ENCODE measurements around the gene XDH.

XDH gene

DNA sequence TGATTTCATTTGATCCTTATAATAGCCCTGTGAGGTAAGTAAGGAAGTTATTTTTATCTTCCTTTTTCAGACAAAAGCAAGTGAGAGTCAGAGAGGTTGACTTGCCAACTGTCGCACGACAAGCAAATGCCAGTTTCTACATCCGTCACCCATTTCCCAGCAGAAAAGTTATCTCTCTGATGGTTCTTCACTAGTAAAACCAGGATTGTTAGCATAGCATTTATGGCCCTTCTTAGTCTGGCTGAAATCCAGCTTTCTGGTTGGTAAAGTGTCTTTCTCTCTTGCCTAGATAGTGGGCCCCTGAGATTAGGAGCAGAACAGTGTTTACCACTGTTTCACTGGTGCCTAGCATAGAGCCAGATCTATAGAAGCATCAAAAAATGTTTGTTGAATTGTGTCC, 7.1 kb upstream of the XDH start:
- H3K27me3 ChIP-seq (ENCODE audit: control insufficient read depth, insufficient read depth, low read length): no peaks in the 10 kb centered on the region
- no peak overlapping the region for H3K27ac ChIP-seq (ENCODE audit: low read depth, low read length)
- no peaks in the 10 kb centered on the region for H3K4me1 ChIP-seq (ENCODE audit: control insufficient read depth, insufficient read depth, low read length)
- H3K36me3 ChIP-seq (ENCODE audit: control insufficient read depth, insufficient read depth, low read length): no peaks in the 10 kb centered on the region
- H3K9ac ChIP-seq (ENCODE audit: low read length): no peak overlapping the region
- no peak overlapping the region for H3K4me3 ChIP-seq (ENCODE audit: low read length)

DNA sequence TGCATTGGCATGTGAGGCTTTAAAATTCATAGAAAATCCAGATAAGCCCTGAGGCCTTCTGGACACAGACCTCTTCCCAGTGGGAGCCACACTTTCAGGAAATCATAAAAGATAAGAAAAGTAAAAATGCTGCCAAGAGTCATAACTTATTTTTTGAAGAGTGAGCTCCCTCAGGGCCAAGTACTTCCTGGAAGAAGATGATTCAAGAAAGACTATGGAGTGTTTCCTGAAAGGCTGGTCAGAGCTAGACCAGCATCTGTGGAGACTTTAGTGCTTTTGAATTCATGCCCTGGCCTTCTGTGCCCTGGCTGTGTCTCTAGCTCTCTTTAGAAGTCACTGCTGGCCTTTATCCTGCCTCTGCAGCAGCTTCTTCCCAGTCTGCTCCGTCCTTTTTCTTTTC, 6.4 kb upstream of the XDH start:
- Histone ChIP-seq H3K27ac (ENCODE audit: low read depth, low read length) (no peak overlapping the region), H3K9ac (ENCODE audit: low read length) (no peak overlapping the region), H3K4me3 (ENCODE audit: low read length) (no peak overlapping the region), H3K27me3 (ENCODE audit: control insufficient read depth, insufficient read depth, low read length) (no peaks in the 10 kb centered on the region), H3K36me3 (ENCODE audit: control insufficient read depth, insufficient read depth, low read length) (no peaks in the 10 kb centered on the region), H3K4me1 (ENCODE audit: control insufficient read depth, insufficient read depth, low read length) (no peaks in the 10 kb centered on the region)

DNA sequence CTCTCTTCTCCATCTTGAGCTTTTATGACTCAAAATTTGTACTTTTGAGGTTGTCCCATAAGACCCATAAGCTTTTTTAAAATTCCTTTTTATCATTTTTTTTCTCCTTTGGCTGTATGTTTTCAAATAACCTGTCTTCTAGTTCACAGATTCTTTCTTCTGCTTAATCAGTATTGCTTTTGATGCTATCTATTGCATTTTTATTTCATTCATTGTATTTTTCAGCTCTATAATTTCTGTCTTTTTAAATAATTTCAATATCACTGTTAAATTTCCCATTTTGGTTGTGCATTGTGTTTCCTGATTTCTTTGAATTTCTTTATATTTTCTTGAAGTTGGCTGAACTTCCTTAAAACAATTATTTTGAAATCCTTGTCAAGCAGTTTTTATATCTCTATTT, 4.8 kb upstream of the XDH start:
- Histone ChIP-seq H3K4me1 (ENCODE audit: control insufficient read depth, insufficient read depth, low read length) (no peaks in the 10 kb centered on the region), H3K27me3 (ENCODE audit: control insufficient read depth, insufficient read depth, low read length) (no peaks in the 10 kb centered on the region), H3K27ac (ENCODE audit: low read depth, low read length) (no peak overlapping the region), H3K36me3 (ENCODE audit: control insufficient read depth, insufficient read depth, low read length) (no peaks in the 10 kb centered on the region), H3K4me3 (ENCODE audit: low read length) (no peak overlapping the region), H3K9ac (ENCODE audit: low read length) (no peak overlapping the region)

DNA sequence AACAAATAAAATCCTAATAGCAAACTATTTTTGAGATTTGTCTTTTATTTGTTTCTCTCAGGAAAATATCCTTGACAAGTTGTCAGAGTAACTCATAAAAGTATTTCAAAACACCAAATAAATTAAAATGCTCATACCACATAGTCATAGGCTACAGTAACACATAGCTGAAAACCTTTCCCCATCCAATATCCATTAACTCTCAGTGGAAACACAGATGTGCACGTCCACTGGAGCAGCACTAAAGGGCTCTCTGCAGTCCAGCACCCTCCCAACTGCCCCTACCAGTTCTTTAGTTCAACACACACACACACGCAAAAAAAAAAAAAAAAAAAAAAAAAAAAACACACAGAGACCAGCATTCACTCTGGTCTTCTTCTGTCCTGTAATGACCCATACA, 879 bp upstream of the XDH start:
- H3K4me3 ChIP-seq (ENCODE audit: low read length): no peak overlapping the region
- H3K27me3 ChIP-seq (ENCODE audit: control insufficient read depth, insufficient read depth, low read length): no peaks in the 10 kb centered on the region
- H3K4me1 ChIP-seq (ENCODE audit: control insufficient read depth, insufficient read depth, low read length): no peaks in the 10 kb centered on the region
- H3K36me3 ChIP-seq (ENCODE audit: control insufficient read depth, insufficient read depth, low read length): no peaks in the 10 kb centered on the region
- H3K27ac ChIP-seq (ENCODE audit: low read depth, low read length): no peak overlapping the region
- H3K9ac ChIP-seq (ENCODE audit: low read length): no peak overlapping the region

DNA sequence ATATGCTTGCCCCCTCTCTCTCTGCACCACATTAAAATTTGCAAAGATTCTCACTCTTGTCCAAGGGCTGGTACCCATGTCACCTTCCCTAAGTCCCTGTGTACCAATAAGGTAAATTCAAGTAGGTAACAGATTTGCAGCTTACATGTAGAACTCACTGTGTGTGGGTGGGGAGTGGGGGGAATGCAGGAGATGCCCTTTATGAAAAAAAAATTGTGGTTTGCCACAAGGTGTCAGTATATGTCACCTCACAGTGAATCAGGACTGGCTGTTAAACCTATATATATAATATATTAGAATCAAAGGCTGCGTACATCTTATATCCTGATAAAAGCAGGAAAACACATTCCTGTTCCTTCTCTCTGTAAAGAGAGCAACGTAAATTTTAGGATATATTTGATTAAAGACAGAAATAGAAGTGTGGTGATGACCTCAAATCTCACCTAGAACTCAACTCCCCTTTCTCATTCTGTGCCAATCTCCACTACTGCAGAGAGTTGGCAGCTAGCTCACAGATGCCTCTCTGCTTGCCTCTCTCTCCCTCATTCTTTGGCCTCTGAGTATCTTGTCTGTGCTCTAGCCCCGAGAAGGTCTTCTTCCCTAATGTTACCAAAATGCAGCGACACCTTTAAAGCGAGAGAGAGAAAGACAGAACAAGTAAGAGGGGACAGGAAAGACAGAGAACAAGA, 536 bp downstream of the XDH start:
- H3K27ac ChIP-seq (ENCODE audit: low read depth, low read length): no peak overlapping the region

DNA sequence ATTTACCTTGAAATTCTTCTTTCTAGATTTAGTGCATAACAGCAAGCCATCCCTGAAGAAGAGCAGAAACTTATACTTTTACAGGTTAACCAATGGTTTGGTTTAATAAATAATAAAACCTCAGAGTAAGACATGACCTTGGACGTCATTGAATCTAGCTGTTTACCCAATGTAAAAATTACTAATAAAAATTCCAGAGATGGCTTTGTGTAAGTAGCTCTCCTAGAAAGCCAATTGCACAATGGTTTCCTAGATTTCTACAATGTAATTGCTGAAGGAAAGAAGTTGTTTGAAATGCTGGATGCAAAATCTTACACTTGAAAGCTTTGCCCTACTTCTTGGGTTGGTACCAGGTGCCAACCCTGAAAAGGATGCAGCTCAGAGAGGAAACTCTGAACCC, 1.5 kb downstream of the XDH start:
- Histone ChIP-seq H3K4me1 (ENCODE audit: control insufficient read depth, insufficient read depth, low read length) (no peaks in the 10 kb centered on the region), H3K4me3 (ENCODE audit: low read length) (no peak overlapping the region), H3K27ac (ENCODE audit: low read depth, low read length) (no peak overlapping the region), H3K27me3 (ENCODE audit: control insufficient read depth, insufficient read depth, low read length) (no peaks in the 10 kb centered on the region), H3K9ac (ENCODE audit: low read length) (no peak overlapping the region), H3K36me3 (ENCODE audit: control insufficient read depth, insufficient read depth, low read length) (no peaks in the 10 kb centered on the region)

More for the DNA sequence above, 536 bp downstream of the XDH start:
- no peaks in the 10 kb centered on the region for H3K36me3 ChIP-seq (ENCODE audit: control insufficient read depth, insufficient read depth, low read length)
- H3K27me3 ChIP-seq (ENCODE audit: control insufficient read depth, insufficient read depth, low read length): no peaks in the 10 kb centered on the region
- H3K4me3 ChIP-seq (ENCODE audit: low read length): peak overlapping the region; percentile 38
- H3K9ac ChIP-seq (ENCODE audit: low read length): no peak overlapping the region
- no peaks in the 10 kb centered on the region for H3K4me1 ChIP-seq (ENCODE audit: control insufficient read depth, insufficient read depth, low read length)

DNA sequence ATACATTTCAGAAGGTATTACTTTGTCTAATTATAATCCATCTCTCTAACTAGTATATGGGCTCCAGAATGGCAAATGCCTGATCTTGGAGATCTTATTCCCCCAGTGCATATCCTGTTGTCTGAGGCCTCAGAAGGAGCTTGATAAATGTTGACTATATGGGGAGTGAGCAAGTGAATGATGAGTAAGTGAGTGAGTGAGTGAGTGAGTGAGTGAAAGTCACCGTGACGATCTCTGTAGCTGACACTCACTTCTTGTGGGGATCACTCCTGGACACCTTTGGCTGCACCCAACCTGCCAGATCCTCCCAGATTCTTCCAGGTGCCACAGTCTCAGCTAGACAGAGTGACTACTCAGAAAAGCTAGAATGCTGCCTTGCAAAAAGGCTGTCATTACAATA, 2.8 kb downstream of the XDH start:
- no peak overlapping the region for H3K4me3 ChIP-seq (ENCODE audit: low read length)
- no peak overlapping the region for H3K9ac ChIP-seq (ENCODE audit: low read length)
- H3K27me3 ChIP-seq (ENCODE audit: control insufficient read depth, insufficient read depth, low read length): no peaks in the 10 kb centered on the region
- H3K36me3 ChIP-seq (ENCODE audit: control insufficient read depth, insufficient read depth, low read length): no peaks in the 10 kb centered on the region
- no peak overlapping the region for H3K27ac ChIP-seq (ENCODE audit: low read depth, low read length)
- H3K4me1 ChIP-seq (ENCODE audit: control insufficient read depth, insufficient read depth, low read length): no peaks in the 10 kb centered on the region

DNA sequence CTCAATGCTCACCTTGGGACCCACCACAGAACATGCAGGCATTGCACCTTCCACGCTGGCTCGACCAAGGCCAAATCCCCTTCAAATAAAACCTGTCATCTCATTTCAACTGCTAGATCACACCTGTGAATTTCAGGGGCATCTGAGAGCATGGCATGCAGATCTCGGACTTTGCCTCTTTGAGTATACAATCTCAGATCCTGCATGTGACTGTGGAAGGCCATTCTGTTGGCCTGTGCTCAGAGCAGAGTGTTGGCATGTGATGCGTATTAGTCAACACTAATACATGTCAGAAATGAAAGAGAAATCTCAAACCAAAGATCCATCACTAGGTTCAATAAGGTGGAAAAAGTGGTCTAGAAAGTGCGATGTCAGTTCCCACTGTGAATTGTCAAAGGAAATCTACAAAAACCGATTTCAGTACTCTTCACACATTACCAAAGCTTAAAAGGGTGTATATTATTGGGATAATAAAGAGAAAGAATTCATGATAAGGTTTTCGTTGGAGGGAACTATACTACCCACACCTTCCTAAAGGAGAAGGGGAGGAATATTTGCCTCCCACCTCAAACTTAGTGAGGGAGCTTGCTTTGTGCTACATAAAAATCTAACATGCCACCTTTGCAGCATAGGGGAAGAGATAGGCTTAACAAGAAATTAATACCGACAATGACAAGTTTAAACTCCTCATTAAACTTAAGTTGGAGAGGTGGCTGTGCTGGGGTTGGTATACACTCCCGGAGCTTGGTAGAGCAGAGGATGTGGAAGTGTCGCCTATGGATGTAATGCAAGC, 7.8 kb downstream of the XDH start:
- Histone ChIP-seq H3K4me1 (ENCODE audit: control insufficient read depth, insufficient read depth, low read length) (no peaks in the 10 kb centered on the region), H3K36me3 (ENCODE audit: control insufficient read depth, insufficient read depth, low read length) (no peaks in the 10 kb centered on the region), H3K9ac (ENCODE audit: low read length) (no peak overlapping the region), H3K27me3 (ENCODE audit: control insufficient read depth, insufficient read depth, low read length) (no peaks in the 10 kb centered on the region), H3K4me3 (ENCODE audit: low read length) (no peak overlapping the region), H3K27ac (ENCODE audit: low read depth, low read length) (no peak overlapping the region)

DNA sequence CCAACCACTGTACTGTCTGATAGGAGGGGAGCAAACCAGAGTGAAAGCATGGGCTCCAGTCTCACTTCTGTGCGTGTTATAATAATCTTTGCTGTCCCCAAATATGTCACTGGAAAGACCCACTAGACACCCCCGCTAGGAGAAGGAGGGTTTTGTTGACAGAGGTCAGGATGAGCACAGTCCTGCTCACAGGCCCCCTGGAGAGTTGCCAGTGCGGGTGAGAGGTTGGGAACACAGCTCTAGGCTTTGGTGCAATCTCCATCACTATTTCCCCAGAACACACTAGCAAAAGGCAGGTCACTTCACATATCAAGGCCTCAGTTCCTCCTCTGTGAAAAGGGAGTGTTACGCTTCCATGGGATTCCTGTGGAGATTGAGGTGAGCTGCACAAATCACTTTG, 9.7 kb downstream of the XDH start:
- H3K27me3 ChIP-seq (ENCODE audit: control insufficient read depth, insufficient read depth, low read length): no peaks in the 10 kb centered on the region
- no peaks in the 10 kb centered on the region for H3K4me1 ChIP-seq (ENCODE audit: control insufficient read depth, insufficient read depth, low read length)
- H3K36me3 ChIP-seq (ENCODE audit: control insufficient read depth, insufficient read depth, low read length): no peaks in the 10 kb centered on the region
- H3K27ac ChIP-seq (ENCODE audit: low read depth, low read length): no peak overlapping the region
- no peak overlapping the region for H3K9ac ChIP-seq (ENCODE audit: low read length)
- H3K4me3 ChIP-seq (ENCODE audit: low read length): no peak overlapping the region

DNA sequence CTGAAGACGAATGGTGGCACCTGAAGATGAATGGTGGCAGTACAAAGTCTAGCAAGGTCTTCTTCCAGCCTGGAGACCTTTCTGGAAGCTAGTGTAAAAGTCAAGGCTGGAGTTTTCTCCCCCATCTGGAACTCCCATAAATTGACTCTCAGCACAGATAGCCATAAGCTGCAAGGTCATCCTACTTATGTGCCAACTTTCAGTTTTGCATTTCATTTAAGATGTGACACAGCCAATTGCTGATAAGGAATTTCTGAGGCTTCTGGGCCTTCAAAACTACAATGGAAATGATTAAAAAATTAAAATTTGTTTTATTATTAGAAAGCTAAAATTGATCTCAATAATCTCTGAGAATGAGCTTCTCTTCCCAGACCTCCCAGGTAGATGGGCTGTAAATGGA, 10.2 kb downstream of the XDH start:
- Histone ChIP-seq H3K27me3 (ENCODE audit: control insufficient read depth, insufficient read depth, low read length) (no peaks in the 10 kb centered on the region), H3K36me3 (ENCODE audit: control insufficient read depth, insufficient read depth, low read length) (no peaks in the 10 kb centered on the region), H3K4me3 (ENCODE audit: low read length) (no peak overlapping the region), H3K9ac (ENCODE audit: low read length) (no peak overlapping the region), H3K4me1 (ENCODE audit: control insufficient read depth, insufficient read depth, low read length) (no peaks in the 10 kb centered on the region), H3K27ac (ENCODE audit: low read depth, low read length) (no peak overlapping the region)

DNA sequence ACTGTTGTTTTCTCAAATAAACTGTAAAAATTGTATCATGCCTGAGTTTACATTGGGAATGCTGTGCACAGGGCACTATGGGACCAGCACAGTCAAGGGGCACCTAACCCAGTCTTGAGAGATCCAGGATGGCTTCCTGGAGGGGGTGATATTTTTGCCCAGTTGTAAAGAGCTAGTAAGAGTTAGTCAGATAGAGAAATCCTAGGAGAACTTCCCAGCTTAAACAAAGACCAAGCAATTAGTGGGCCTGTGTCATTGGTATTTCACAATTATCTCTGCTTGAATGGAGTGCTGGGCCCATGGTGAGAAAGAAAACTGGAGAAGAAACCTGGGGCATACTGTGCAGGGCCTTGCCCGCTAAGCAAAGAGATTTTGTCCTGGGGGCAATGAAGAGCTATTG, 12.2 kb downstream of the XDH start:
- Histone ChIP-seq H3K4me1 (ENCODE audit: control insufficient read depth, insufficient read depth, low read length) (no peaks in the 10 kb centered on the region), H3K9ac (ENCODE audit: low read length) (no peak overlapping the region), H3K4me3 (ENCODE audit: low read length) (no peak overlapping the region), H3K36me3 (ENCODE audit: control insufficient read depth, insufficient read depth, low read length) (no peaks in the 10 kb centered on the region), H3K27ac (ENCODE audit: low read depth, low read length) (no peak overlapping the region), H3K27me3 (ENCODE audit: control insufficient read depth, insufficient read depth, low read length) (no peaks in the 10 kb centered on the region)

DNA sequence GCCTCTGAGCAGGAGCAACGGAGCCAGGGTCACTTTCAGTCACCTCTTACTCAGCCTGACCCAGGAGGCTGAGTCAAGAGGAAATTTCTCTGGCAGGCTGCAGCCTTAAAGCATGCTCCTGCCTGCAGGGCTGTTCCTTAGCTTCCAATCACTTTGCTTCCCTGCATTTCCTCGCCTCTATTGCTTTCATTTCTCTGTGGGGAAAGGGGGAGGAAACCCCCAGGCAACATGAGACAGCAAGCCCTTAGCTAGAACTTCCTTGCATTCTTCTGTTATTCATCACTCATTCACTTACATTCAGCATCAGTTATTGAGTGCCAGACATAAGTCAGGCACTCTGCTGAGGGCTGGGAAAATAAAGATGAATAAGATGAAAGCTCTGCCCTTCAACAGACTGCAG, 13.0 kb downstream of the XDH start:
- Histone ChIP-seq H3K4me1 (ENCODE audit: control insufficient read depth, insufficient read depth, low read length) (no peaks in the 10 kb centered on the region), H3K4me3 (ENCODE audit: low read length) (no peak overlapping the region), H3K27me3 (ENCODE audit: control insufficient read depth, insufficient read depth, low read length) (no peaks in the 10 kb centered on the region), H3K36me3 (ENCODE audit: control insufficient read depth, insufficient read depth, low read length) (no peaks in the 10 kb centered on the region), H3K27ac (ENCODE audit: low read depth, low read length) (no peak overlapping the region), H3K9ac (ENCODE audit: low read length) (no peak overlapping the region)

DNA sequence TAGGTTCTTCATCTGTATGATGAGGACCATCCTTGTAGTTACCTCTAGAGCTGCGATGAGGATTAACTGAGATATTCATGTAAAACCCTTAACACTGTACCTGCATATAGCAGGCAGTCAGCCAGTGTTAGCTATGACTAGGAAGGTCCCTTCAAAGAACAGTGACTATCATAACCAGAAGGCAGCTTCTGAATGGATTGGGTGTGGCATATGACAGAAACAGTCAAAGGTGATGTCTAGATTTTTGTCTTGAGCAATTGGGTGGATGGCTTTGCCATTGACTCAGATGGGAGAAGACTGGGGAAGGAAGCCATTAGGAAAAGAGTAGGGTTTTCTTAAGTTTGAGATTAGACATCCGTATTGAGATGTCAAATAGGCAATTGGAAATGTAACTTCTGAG, 15.7 kb downstream of the XDH start:
- no peak overlapping the region for H3K4me3 ChIP-seq (ENCODE audit: low read length)
- H3K4me1 ChIP-seq (ENCODE audit: control insufficient read depth, insufficient read depth, low read length): no peaks in the 10 kb centered on the region
- no peak overlapping the region for H3K9ac ChIP-seq (ENCODE audit: low read length)
- no peak overlapping the region for H3K27ac ChIP-seq (ENCODE audit: low read depth, low read length)
- no peaks in the 10 kb centered on the region for H3K27me3 ChIP-seq (ENCODE audit: control insufficient read depth, insufficient read depth, low read length)
- no peaks in the 10 kb centered on the region for H3K36me3 ChIP-seq (ENCODE audit: control insufficient read depth, insufficient read depth, low read length)

Measured in rectal smooth muscle tissue (tissue), 1 donor.